IMR-90 (cell line): Measurements from ENCODE around the gene FAM177A1.

Experiments used
- BHLHE40 ChIP-seq: fragments of 150-350 bp; IDR thresholded peaks from 2 replicates; pipeline ENCODE4 v1.6.1; 2016; ENCODE audit warnings: mild to moderate bottlenecking, low read depth, low read length
- CEBPB ChIP-seq: IDR thresholded peaks from 2 replicates; pipeline ENCODE4 v1.6.1; 2012; ENCODE audit warnings: low read depth, low read length, improper control_type of control experiment
- CTCF ChIP-seq: conservative IDR thresholded peaks from 2 replicates; pipeline ENCODE4 v1.5.1; 2012; ENCODE audit warnings: mild to moderate bottlenecking, low read depth, low read length, improper control_type of control experiment
- ELK1 ChIP-seq: fragments of 150-350 bp; IDR thresholded peaks from 2 replicates; pipeline ENCODE4 v1.6.1; 2016; ENCODE audit warnings: low read depth, mild to moderate bottlenecking, low read length, moderate library complexity, borderline replicate concordance
- MXI1 ChIP-seq: IDR thresholded peaks from 2 replicates; pipeline ENCODE4 v1.6.1; 2012; ENCODE audit warnings: low read depth, mild to moderate bottlenecking, low read length, moderate library complexity, borderline replicate concordance
- NFE2L2 ChIP-seq: fragments of 150-350 bp; IDR thresholded peaks from 2 replicates; pipeline ENCODE4 v1.6.1; 2016; ENCODE audit warnings: low read depth, mild to moderate bottlenecking, low read length
- POLR2A ChIP-seq: IDR thresholded peaks from 2 replicates; pipeline ENCODE4 v1.6.1; 2012; ENCODE audit warnings: mild to moderate bottlenecking, low read depth, low read length
- RAD21 ChIP-seq: IDR thresholded peaks from 2 replicates; pipeline ENCODE4 v1.6.1; 2012; ENCODE audit warnings: low read length, improper control_type of control experiment
- RCOR1 ChIP-seq: IDR thresholded peaks from 2 replicates; pipeline ENCODE4 v1.6.1; 2012; ENCODE audit warnings: mild to moderate bottlenecking, low read length, improper control_type of control experiment; ENCODE audit not compliant: insufficient replicate concordance

- TF ChIP-seq MXI1 (no peak), CTCF (no peak), ELK1 (no peak), RAD21 (no peak), RCOR1 (no peak), CEBPB (peak; percentile 94), POLR2A (no peak), BHLHE40 (no peak; the same call in 1 of the 2 replicates), NFE2L2 (no peak)
Observed at GRCh38 chr14:35044939-35045797, 904 bp upstream of the FAM177A1 start.
